Duodenal mucosa (tissue), 2 donors: Measurements from ENCODE around the gene MRPS7.
"Not testable (repeated sequence)": the region's sequence is repeated elsewhere in the genome, so short reads cannot be mapped to it uniquely, and the experiment has no call there.

ENCODE experiments used
- H3K27ac ChIP-seq: one replicate; pipeline ENCODE4 v1.7.0; 2013; ENCODE audit warnings: low read depth, low read length
- H3K27me3 ChIP-seq, 2 donors: one replicate each; pipeline ENCODE4 v1.7.0; 2013; ENCODE audit warnings: low read length in 2 of 2, control low read depth in 1 of 2; ENCODE audit not compliant: insufficient read depth in 2 of 2, control insufficient read depth in 1 of 2
- H3K36me3 ChIP-seq, 2 donors: one replicate each; pipeline ENCODE4 v1.7.0; 2013; ENCODE audit warnings: low read length in 2 of 2, control low read depth in 1 of 2; ENCODE audit not compliant: insufficient read depth in 2 of 2, control insufficient read depth in 1 of 2
- H3K4me1 ChIP-seq, 2 donors: one replicate each; pipeline ENCODE4 v1.7.0; 2013; ENCODE audit warnings: low read length in 2 of 2, control low read depth in 1 of 2; ENCODE audit not compliant: insufficient read depth in 2 of 2, control insufficient read depth in 1 of 2
- H3K4me3 ChIP-seq, 2 donors: one replicate each; pipeline ENCODE4 v1.7.0; 2013; ENCODE audit warnings: low read length in 2 of 2, low read depth in 1 of 2
- H3K9ac ChIP-seq, 2 donors: one replicate each; pipeline ENCODE4 v1.7.0; 2013; ENCODE audit warnings: low read length in 2 of 2, low read depth in 1 of 2
- H3K9me3 ChIP-seq, 2 donors: one replicate each; pipeline ENCODE4 v1.7.0; 2013; ENCODE audit warnings: low read length in 2 of 2, control low read depth in 1 of 2; ENCODE audit not compliant: control insufficient read depth in 1 of 2

The MRPS7 gene

GRCh38 chr17:75288359-75288758 is 26.7 kb downstream of the MRPS7 start:
- H3K4me1 ChIP-seq: peaks cover 5 to 13% of the 10 kb centered on the region in 2 donors
- H3K4me3 ChIP-seq: peak overlapping the region; percentile 77 to 97
- no peak overlapping the region for H3K27ac ChIP-seq
- H3K27me3 ChIP-seq: no peaks in the 10 kb centered on the region
- H3K9me3 ChIP-seq: no peaks in the 10 kb centered on the region
- H3K36me3 ChIP-seq: peaks cover 0 to 18% of the 10 kb centered on the region in 2 donors
- H3K9ac ChIP-seq: peak overlapping the region; percentile 32 to 67

GRCh38 chr17:75288770-75289114 is 27.1 kb downstream of the MRPS7 start:
- H3K9me3 ChIP-seq: no peaks in the 10 kb centered on the region
- H3K27ac ChIP-seq: peak overlapping the region; percentile 84
- H3K4me3 ChIP-seq: peak overlapping the region; percentile 77 to 97
- H3K4me1 ChIP-seq: peaks cover 5 to 13% of the 10 kb centered on the region in 2 donors
- H3K36me3 ChIP-seq: peaks cover 0 to 14% of the 10 kb centered on the region in 2 donors
- no peaks in the 10 kb centered on the region for H3K27me3 ChIP-seq
- H3K9ac ChIP-seq: peak overlapping the region; percentile 55 to 67

DNA sequence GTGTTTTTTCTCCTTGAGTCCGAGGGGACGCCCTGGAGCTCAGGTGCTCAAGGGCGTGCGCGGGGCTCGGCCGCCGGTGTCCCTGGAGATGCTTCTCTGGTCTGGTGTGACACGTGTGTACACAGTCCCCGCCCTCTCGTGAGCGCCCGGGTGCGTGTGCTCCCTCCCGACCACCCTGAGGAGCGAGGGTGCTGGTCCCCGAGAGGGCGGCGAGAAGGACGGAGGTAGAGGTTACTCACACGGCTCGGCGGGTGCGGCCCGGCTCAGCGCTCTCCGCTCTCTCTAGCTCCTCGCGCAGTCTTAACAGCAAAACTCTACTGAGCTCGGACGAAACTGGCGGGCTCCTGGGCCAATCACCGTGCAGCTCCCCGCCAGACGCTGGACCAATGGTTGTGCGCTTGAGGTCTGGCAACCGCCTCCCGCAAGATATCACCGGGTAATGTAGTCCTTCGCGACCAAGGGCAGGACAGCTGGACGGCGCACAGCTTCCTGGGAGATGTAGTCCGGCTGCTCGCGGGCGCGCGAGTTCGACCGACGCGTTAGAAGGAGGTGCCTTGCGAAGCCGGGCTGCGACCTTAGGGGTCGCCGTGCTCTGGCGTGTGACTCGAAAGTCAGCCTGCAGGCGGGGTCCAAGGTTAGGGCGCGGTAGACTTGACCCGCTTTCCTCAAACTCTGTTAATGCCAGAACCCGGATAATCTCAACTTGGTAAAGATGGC is 27.6 kb downstream of the MRPS7 start, which contains the start of gene SLC25A19:
TSS of gene SLC25A19 (minus strand) at position 319 of the 717 bp plus-strand sequence. CDS start 2,669 bp downstream, outside the sequence.
- peak within 1 kb of the TSS; percentile 67 to 81 for H3K9ac ChIP-seq
- no peaks in the 10 kb centered on the region for H3K9me3 ChIP-seq
- peak within 1 kb of the TSS; percentile 77 to 97 for H3K4me3 ChIP-seq
- H3K27ac ChIP-seq: peak within 1 kb of the TSS; percentile 94
- no peaks in the 10 kb centered on the region for H3K27me3 ChIP-seq
- peaks cover 5 to 13% of the 10 kb centered on the region in 2 donors for H3K4me1 ChIP-seq
- H3K36me3 ChIP-seq: peaks cover 0 to 13% of the 10 kb centered on the region in 2 donors

- H3K27me3 ChIP-seq: no peaks in the 10 kb centered on the region
- H3K4me3 ChIP-seq: peak overlapping the region; percentile 71 to 97
- peak overlapping the region; percentile 67 to 81 for H3K9ac ChIP-seq
- no peaks in the 10 kb centered on the region for H3K9me3 ChIP-seq
- H3K4me1 ChIP-seq: peaks cover 5 to 13% of the 10 kb centered on the region in 2 donors
- H3K36me3 ChIP-seq: peaks cover 0 to 13% of the 10 kb centered on the region in 2 donors
- H3K27ac ChIP-seq: peak overlapping the region; percentile 94
Measured at GRCh38 chr17:75289832-75290337, 28.2 kb downstream of the MRPS7 start.

- H3K36me3 ChIP-seq, H3K4me3 ChIP-seq, H3K9me3 ChIP-seq, H3K9ac ChIP-seq, H3K27me3 ChIP-seq, H3K27ac ChIP-seq: not testable (repeated sequence)
- peaks cover 14 to 15% of the 10 kb centered on the region in 2 donors for H3K4me1 ChIP-seq
Measured at GRCh38 chr17:75292810-75293448, 31.2 kb downstream of the MRPS7 start.

DNA sequence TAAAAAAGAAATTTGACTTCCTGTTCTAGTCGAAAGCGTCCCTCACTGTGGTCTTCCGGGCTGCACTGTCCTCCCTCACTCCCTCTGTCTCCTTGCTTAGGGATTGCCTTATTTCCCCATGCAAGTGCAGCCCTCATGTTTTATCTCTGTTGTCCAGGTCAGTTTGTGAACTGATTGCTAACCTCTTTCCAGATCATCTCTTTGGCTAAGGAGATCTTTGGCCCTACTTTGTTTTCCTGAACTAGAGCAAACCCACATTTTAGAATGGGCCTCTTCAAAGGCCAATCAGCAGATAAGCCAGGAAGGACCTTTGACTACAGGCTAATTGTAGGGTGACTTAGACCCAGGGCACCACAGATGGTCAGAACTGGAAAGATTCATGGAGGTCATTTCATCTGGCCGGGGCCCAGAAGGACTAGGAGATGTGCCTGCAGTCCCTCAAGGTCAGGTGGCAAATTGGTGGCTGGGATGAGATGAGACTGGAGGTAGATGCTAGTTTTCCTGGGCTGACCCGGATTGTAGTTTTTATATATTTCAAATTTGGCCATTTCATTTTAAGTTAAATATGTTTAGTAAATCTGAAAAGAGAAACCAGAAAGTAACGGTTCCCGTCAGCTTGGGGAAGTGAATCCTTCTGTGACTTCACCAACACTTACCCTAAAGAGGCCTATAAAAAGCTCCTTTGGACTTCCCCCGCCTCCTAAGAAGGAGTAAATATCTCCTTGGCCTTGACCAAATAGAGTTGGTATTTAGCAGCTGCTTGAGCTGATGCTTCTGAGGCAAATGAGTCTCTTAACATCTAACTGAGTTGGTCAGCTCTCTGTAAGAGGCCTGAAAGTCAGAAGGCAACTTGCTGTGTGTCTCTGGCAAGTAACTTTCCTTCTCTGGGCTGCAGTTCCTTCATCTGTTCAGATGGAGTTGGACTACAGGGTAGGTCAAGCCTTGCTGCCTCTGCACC is 33.8 kb downstream of the MRPS7 start:
- no peaks in the 10 kb centered on the region for H3K9me3 ChIP-seq
- no peak overlapping the region for H3K9ac ChIP-seq
- peaks cover 6 to 9% of the 10 kb centered on the region in 2 donors for H3K4me1 ChIP-seq
- H3K4me3 ChIP-seq: peak overlapping the region in 1 of 2 donors; percentile 26
- no peaks in the 10 kb centered on the region for H3K27me3 ChIP-seq
- peak overlapping the region; percentile 73 for H3K27ac ChIP-seq
- H3K36me3 ChIP-seq: no peaks in the 10 kb centered on the region

- Histone ChIP-seq H3K9me3 (no peaks in the 10 kb centered on the region), H3K27me3 (no peaks in the 10 kb centered on the region), H3K4me1 (peaks cover 3 to 7% of the 10 kb centered on the region in 2 donors), H3K36me3 (no peaks in the 10 kb centered on the region), H3K27ac (no peak overlapping the region), H3K4me3 (no peak overlapping the region), H3K9ac (no peak overlapping the region)
Measured at GRCh38 chr17:75300280-75300679, 38.6 kb downstream of the MRPS7 start.

DNA sequence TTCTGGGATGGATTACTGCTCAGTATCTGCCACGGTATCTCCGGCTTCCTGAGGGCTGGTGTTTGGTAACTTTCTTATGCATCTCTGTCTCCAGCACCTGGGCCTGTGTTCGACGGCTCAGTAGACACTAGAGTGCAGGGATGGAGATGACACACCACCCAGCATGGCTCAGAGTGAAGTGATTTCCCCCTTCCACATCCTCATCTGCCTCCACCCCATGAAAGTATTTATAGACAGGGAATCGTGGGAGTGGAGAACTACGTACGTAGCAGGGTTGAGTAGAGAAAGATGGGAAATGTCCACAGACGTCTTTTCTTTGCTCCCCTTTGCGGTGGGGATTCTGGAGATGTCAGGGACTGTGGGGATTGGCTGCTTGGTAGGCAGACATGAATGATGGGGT is 39.4 kb downstream of the MRPS7 start:
- Histone ChIP-seq H3K4me3 (no peak overlapping the region), H3K36me3 (no peaks in the 10 kb centered on the region), H3K9ac (no peak overlapping the region), H3K9me3 (no peaks in the 10 kb centered on the region), H3K27ac (no peak overlapping the region), H3K4me1 (no peaks in the 10 kb centered on the region), H3K27me3 (no peaks in the 10 kb centered on the region)

GRCh38 chr17:75301502-75302206 is 40.0 kb downstream of the MRPS7 start:
- Histone ChIP-seq H3K27ac (no peak overlapping the region), H3K4me1 (no peaks in the 10 kb centered on the region), H3K9me3 (no peaks in the 10 kb centered on the region), H3K27me3 (no peaks in the 10 kb centered on the region), H3K9ac (no peak overlapping the region), H3K4me3 (no peak overlapping the region), H3K36me3 (no peaks in the 10 kb centered on the region)
